SK-N-SH (cell line): ENCODE data around the gene ZG16B. TPM values are rescaled to one million over a fixed set of nuclear protein-coding genes. Genes with fewer than 3 reads are reported as not detected.
A peak's percentile ranks its signal among the peaks of the same experiment; 100 is the strongest.

ENCODE experiments used
- CTCF ChIA-PET: fragments of 300-600, 350-600 bp; formaldehyde crosslinking; extraction: SDS; loops from one replicate; lab custom pipeline; 2021; lab: Yijun Ruan, JAX
- POLR2A ChIA-PET: fragments of 350-600 bp; sonication (Branson Sonifier 250); formaldehyde crosslinking; extraction: SDS; loops from one replicate; lab custom pipeline; 2020; ENCODE audit warnings: antibody characterized with exemption, inconsistent platforms; lab: Yijun Ruan, JAX
- DNase-seq: peaks from one replicate; pipeline ENCODE4 v3.0.0; 2012
- H2AFZ ChIP-seq: fragments of 200-600 bp; sonication (generic); 2 replicates; pipeline ENCODE4 v1.8.1; 2016; ENCODE audit warnings: antibody characterized with exemption, mild to moderate bottlenecking, low read depth
- H3F3A ChIP-seq: fragments of 200-600 bp; sonication (generic); replicated peaks from 2 replicates; pipeline ENCODE3; 2016; ENCODE audit warnings: antibody characterized with exemption, mild to moderate bottlenecking; ENCODE audit not compliant: insufficient read depth
- H3K27ac ChIP-seq, 2 experiments: fragments of 200-500 bp in 1 of 2; fragments of 200-600 bp in 1 of 2; sonication (Bioruptor generic) in 1 of 2; sonication (generic), shearing (Covaris generic) in 1 of 2; 2 replicates each; pipeline versions ENCODE4 v1.5.1 to v1.6.1; 2014 to 2016; ENCODE audit warnings: low read depth in 2 of 2, inconsistent platforms in 1 of 2, low read length in 1 of 2, mild to moderate bottlenecking in 1 of 2, mixed read lengths in 1 of 2
- H3K27me3 ChIP-seq: fragments of 200-600 bp; sonication (generic), shearing (Covaris generic); 2 replicates; pipeline ENCODE4 v1.6.1; 2016; ENCODE audit warnings: mixed run types; ENCODE audit not compliant: insufficient read depth
- H3K36me3 ChIP-seq, 2 experiments: fragments of 200-500 bp in 1 of 2; fragments of 200-600 bp in 1 of 2; sonication (Bioruptor generic) in 1 of 2; sonication (generic) in 1 of 2; replicated peaks in 1 of 2; 2 replicates each; pipeline versions ENCODE3 to v1.5.1; 2014 to 2016; ENCODE audit warnings: low read length in 1 of 2, mild to moderate bottlenecking in 1 of 2; ENCODE audit not compliant: insufficient read depth in 2 of 2, control insufficient read depth in 1 of 2
- H3K4me1 ChIP-seq, 2 experiments: fragments of 200-500 bp in 1 of 2; fragments of 200-600 bp in 1 of 2; sonication (Bioruptor generic) in 1 of 2; sonication (generic), shearing (Covaris generic) in 1 of 2; 2 replicates each; pipeline versions ENCODE4 v1.5.1 to v1.6.1; 2014 to 2016; ENCODE audit warnings: low read depth in 1 of 2, low read length in 1 of 2, mixed run types in 1 of 2; ENCODE audit not compliant: insufficient read depth in 2 of 2, control insufficient read depth in 1 of 2
- H3K4me2 ChIP-seq: fragments of 200-600 bp; sonication (generic), shearing (Covaris generic); 2 replicates; pipeline ENCODE4 v1.6.1; 2017; ENCODE audit warnings: mixed run types
- H3K4me3 ChIP-seq, 2 experiments: fragments of 200-500 bp in 1 of 2; fragments of 200-600 bp in 1 of 2; sonication (Bioruptor generic) in 1 of 2; sonication (generic), shearing (Covaris generic) in 1 of 2; 2 replicates each; pipeline versions ENCODE4 v1.5.1 to v1.8.1; 2014 to 2016; ENCODE audit warnings: low read depth in 2 of 2, inconsistent platforms in 1 of 2, low read length in 1 of 2, mild to moderate bottlenecking in 1 of 2, mixed read lengths in 1 of 2, moderate library complexity in 1 of 2
- H3K79me2 ChIP-seq: fragments of 200-600 bp; sonication (generic); 2 replicates; pipeline ENCODE4 v1.8.1; 2017; ENCODE audit warnings: mild to moderate bottlenecking; ENCODE audit not compliant: insufficient read depth
- H3K9ac ChIP-seq: fragments of 200-600 bp; sonication (generic); 2 replicates; pipeline ENCODE4 v1.6.1; 2017; ENCODE audit warnings: mixed run types
- H3K9me2 ChIP-seq: fragments of 200-600 bp; sonication (generic); 2 replicates; pipeline ENCODE4 v1.6.1; 2017; ENCODE audit warnings: mixed run types
- H3K9me3 ChIP-seq: fragments of 200-600 bp; sonication (generic); 2 replicates; pipeline ENCODE4 v1.6.1; 2017; ENCODE audit warnings: mixed run types, mild to moderate bottlenecking, moderate library complexity
- H4K20me1 ChIP-seq: fragments of 200-600 bp; sonication (generic); 2 replicates; pipeline ENCODE4 v1.6.1; 2017; ENCODE audit warnings: mild to moderate bottlenecking, mixed run types; ENCODE audit not compliant: insufficient read depth
- CHD2 ChIP-seq: fragments of 150-350 bp; IDR thresholded peaks from 2 replicates; pipeline ENCODE4 v1.6.1; 2018; ENCODE audit warnings: low read length; ENCODE audit not compliant: partially characterized antibody
- CTCF ChIP-seq: fragments of 200-600 bp; sonication (generic); IDR thresholded peaks from 2 replicates; pipeline ENCODE4 v1.6.1; 2017; ENCODE audit warnings: antibody characterized with exemption, mild to moderate bottlenecking, moderate library complexity
- IRF3 ChIP-seq: fragments of 150-350 bp; IDR thresholded peaks from 2 replicates; pipeline ENCODE4 v1.6.1; 2016; ENCODE audit warnings: mild to moderate bottlenecking, low read depth, low read length
- JUND ChIP-seq: IDR thresholded peaks from 2 replicates; pipeline ENCODE4 v1.4.0; 2012
- MXI1 ChIP-seq: IDR thresholded peaks from 2 replicates; pipeline ENCODE4 v1.6.1; 2012; ENCODE audit warnings: mild to moderate bottlenecking, low read depth, low read length, improper control_type of control experiment
- POLR2AphosphoS5 ChIP-seq: IDR thresholded peaks from 2 replicates; pipeline ENCODE4 v1.6.1; 2012; ENCODE audit warnings: low read depth, low read length
- RAD21 ChIP-seq: IDR thresholded peaks from 2 replicates; pipeline ENCODE4 v1.6.1; 2012; ENCODE audit warnings: mild to moderate bottlenecking, low read length
- REST ChIP-seq: IDR thresholded peaks from 2 replicates; pipeline ENCODE4 v1.6.1; 2012; ENCODE audit warnings: mild to moderate bottlenecking, low read depth, low read length, moderate library complexity
- RXRA ChIP-seq: IDR thresholded peaks from 2 replicates; pipeline ENCODE4 v1.4.0; 2012; ENCODE audit warnings: low read depth, mild to moderate bottlenecking, borderline replicate concordance
- TCF12 ChIP-seq: IDR thresholded peaks from 2 replicates; pipeline ENCODE4 v1.4.0; 2012
- USF1 ChIP-seq: IDR thresholded peaks from 2 replicates; pipeline ENCODE4 v1.4.0; 2012; ENCODE audit warnings: low read depth, borderline replicate concordance
- WGBS: methylation state at CpG from one replicate; pipeline ENCODE4 v1.1.6; 2017; ENCODE audit warnings: low lambda C conversion rate; 5-methylcytosine and 5-hydroxymethylcytosine counted together
- polyA plus RNA-seq, 3 experiments: library from polyadenylated mRNA; depleted of rRNA; stranded (reverse); fragments of >200 nt; gene quantifications; 2 replicates each; pipeline ENCODE4 v1.2.3, GENCODE V29; 2012

ZG16B gene
- polyA plus RNA-seq, 1 of the 3 experiments (the other 2 are of a cell fraction), result 0.26 TPM

- 23% methylated on average over 4 of the region's 10 CpGs for WGBS
- Histone ChIP-seq H2AFZ (no peak overlapping the region), H3K79me2 (no peaks in the 10 kb centered on the region), H3K36me3 (no peaks in the 10 kb centered on the region), H3K9me2 (no peaks in the 10 kb centered on the region), H4K20me1 (no peaks in the 10 kb centered on the region), H3K4me2 (no peak overlapping the region), H3K9ac (no peak overlapping the region), H3K27me3 (no peaks in the 10 kb centered on the region; the same call in 1 of the 2 replicates), H3K27ac (no peak overlapping the region), H3F3A (no peaks in the 10 kb centered on the region)
- POLR2A ChIA-PET, result no interaction called here
- CTCF ChIA-PET, result interaction anchor here (0.8 to 2.3 kb wide), 3 partner anchors 21 to 60 kb away, joined by 3 to 16 read pairs (median 13); no protein-coding TSS in a partner anchor
- DNase-seq, result no peak
- TF ChIP-seq CTCF (no peak), TCF12 (no peak), RAD21 (no peak), MXI1 (no peak), IRF3 (no peak), RXRA (no peak), CHD2 (no peak), USF1 (no peak)
- TF ChIP-seq, all 33 proteins: peak for 0
- H3K4me1 ChIP-seq, result no peaks in the 10 kb centered on the region; a peak in 1 of 4 replicates
- no peaks in the 10 kb centered on the region for H3K9me3 ChIP-seq
- no peak overlapping the region for H3K4me3 ChIP-seq
These were observed 29.7 kb downstream of the ZG16B start for GRCh38 chr16:2859686-2860265.

GRCh38 chr16:2860826-2861567 lies 30.9 kb downstream of the ZG16B start:
- Histone ChIP-seq H4K20me1 (no peaks in the 10 kb centered on the region), H3K79me2 (no peaks in the 10 kb centered on the region), H3K27ac (no peak overlapping the region), H3K4me2 (no peak overlapping the region), H3K9me3 (no peaks in the 10 kb centered on the region), H3F3A (no peaks in the 10 kb centered on the region), H3K4me1 (no peaks in the 10 kb centered on the region; a peak in 1 of 4 replicates), H3K27me3 (no peaks in the 10 kb centered on the region; the same call in 1 of the 2 replicates), H3K9me2 (no peaks in the 10 kb centered on the region), H3K4me3 (no peak overlapping the region), H3K36me3 (no peaks in the 10 kb centered on the region), H3K9ac (no peak overlapping the region), H2AFZ (no peak overlapping the region)
- POLR2A ChIA-PET, result interaction anchor here (0.6 kb wide), 1 partner anchor 121 kb away, joined by 3 read pairs; no protein-coding TSS in a partner anchor
- TF ChIP-seq POLR2AphosphoS5 (no peak), JUND (no peak), REST (peak; percentile 96)
- CTCF ChIA-PET, result interaction anchor here (0.6 to 2.2 kb wide), 5 partner anchors 9 to 188 kb away, joined by 3 to 16 read pairs (median 3); no protein-coding TSS in a partner anchor
- WGBS, result 72% methylated on average over 7 of the region's 8 CpGs
- no peak for DNase-seq
